Body of pancreas (tissue), 4 donors: Measurements from ENCODE around the gene PCSK6. TPM values are rescaled to one million over a fixed set of nuclear protein-coding genes. Genes with fewer than 3 reads are reported as not detected.

Experiments
- ATAC-seq: fragments of 150-250 bp; one replicate; pipeline ENCODE4 v1.9.1; 2016
- DNase-seq, 4 donors: peaks; one replicate each; pipeline ENCODE4 v3.0.0-alpha.2; 2019
- H3K27ac ChIP-seq, 4 donors: fragments of 200-600 bp; sonication (generic); 1 replicate in 3 of 4; 2 replicates in 1 of 4; pipeline versions ENCODE4 v1.5.1 to v1.6.1; 2016 to 2019; ENCODE audit warnings: mild to moderate bottlenecking in 1 of 4, mixed read lengths in 1 of 4, moderate library complexity in 1 of 4
- H3K27me3 ChIP-seq, 2 donors: fragments of 200-600 bp; sonication (generic); one replicate each; pipeline ENCODE4 v1.6.0; 2016; ENCODE audit warnings: mild to moderate bottlenecking in 1 of 2
- H3K36me3 ChIP-seq, 2 donors: fragments of 200-600 bp; sonication (generic); replicated peaks in 1 of 2; 2 replicates each; pipeline ENCODE4 v1.5.1; 2016; ENCODE audit warnings: low read depth in 2 of 2; ENCODE audit not compliant: insufficient read depth in 1 of 2
- H3K4me1 ChIP-seq: fragments of 200-600 bp; sonication (generic); one replicate; pipeline ENCODE4 v1.6.0; 2016
- H3K4me3 ChIP-seq, 2 donors: fragments of 200-600 bp; sonication (generic); 1 replicate in 1 of 2; 2 replicates in 1 of 2; pipeline ENCODE4 v1.5.1; 2016 to 2019
- H3K9me3 ChIP-seq, 3 donors: fragments of 200-600 bp; sonication (generic); 1 replicate in 2 of 3; 2 replicates in 1 of 3; pipeline ENCODE4 v1.5.1; 2016
- POLR2A ChIP-seq, 3 donors: fragments of 450-650 bp; IDR thresholded peaks; one replicate each; pipeline ENCODE4 v1.6.1; 2016; ENCODE audit warnings: antibody characterized with exemption in 3 of 3, mild to moderate bottlenecking in 2 of 3
- WGBS, 2 donors: methylation state at CpG; one replicate each; pipeline ENCODE4 v1.1.5; 2017; 5-methylcytosine and 5-hydroxymethylcytosine counted together
- intact Hi-C: fragments of 100-400 bp; cut with DNase I; formaldehyde crosslinking; loops from one replicate; pipeline ENCODE4 v1.15.1; 2023
- total RNA-seq, 2 donors: library from RNA; depleted of rRNA; stranded (reverse); fragments of >200 nt; gene quantifications; one replicate each; pipeline ENCODE4 v1.1.0, GENCODE V29; 2016
- TF ChIP-seq, protein P1 (sequence below), 7 experiments: fragments of 450-650 bp in 4 of 7; fragments of 200-600 bp in 3 of 7; sonication (generic) in 3 of 7; IDR thresholded peaks; one replicate each; pipeline ENCODE4 v1.5.1; 2016 to 2019; ENCODE audit warnings: antibody characterized with exemption in 7 of 7

Gene PCSK6
- total RNA-seq, 2 donors from 2014 or later, result 8.9 to 10.1 TPM

DNA sequence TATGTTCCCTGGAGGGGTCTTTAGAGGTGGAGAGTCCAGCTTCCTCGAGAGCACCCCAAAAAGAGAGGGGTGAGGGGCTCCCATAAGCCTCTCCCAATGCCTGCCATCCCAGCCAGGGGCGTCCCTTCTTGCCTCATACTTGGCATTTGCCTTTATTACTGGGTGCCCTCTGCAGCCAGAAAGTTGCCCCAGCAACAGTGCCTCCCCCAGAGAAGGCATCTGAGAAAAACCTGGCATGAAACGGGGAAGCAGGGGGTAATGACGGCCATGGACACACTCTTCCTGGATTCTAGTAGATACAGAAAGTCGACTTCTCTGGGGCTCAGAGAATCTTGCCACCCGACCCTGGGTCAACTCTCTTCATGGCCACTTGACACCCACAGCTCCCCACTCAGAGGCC is 90.1 kb downstream of the PCSK6 start:
- H3K4me1 ChIP-seq, result no peaks in the 10 kb centered on the region
- no peak overlapping the region for H3K27ac ChIP-seq
- no peaks in the 10 kb centered on the region for H3K9me3 ChIP-seq
- DNase-seq, result no peak
- TF ChIP-seq POLR2A (IDR thresholded peaks at IDR 0.05), result no peak
- TF ChIP-seq, protein P1, sequence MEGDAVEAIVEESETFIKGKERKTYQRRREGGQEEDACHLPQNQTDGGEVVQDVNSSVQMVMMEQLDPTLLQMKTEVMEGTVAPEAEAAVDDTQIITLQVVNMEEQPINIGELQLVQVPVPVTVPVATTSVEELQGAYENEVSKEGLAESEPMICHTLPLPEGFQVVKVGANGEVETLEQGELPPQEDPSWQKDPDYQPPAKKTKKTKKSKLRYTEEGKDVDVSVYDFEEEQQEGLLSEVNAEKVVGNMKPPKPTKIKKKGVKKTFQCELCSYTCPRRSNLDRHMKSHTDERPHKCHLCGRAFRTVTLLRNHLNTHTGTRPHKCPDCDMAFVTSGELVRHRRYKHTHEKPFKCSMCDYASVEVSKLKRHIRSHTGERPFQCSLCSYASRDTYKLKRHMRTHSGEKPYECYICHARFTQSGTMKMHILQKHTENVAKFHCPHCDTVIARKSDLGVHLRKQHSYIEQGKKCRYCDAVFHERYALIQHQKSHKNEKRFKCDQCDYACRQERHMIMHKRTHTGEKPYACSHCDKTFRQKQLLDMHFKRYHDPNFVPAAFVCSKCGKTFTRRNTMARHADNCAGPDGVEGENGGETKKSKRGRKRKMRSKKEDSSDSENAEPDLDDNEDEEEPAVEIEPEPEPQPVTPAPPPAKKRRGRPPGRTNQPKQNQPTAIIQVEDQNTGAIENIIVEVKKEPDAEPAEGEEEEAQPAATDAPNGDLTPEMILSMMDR (IDR thresholded peaks at IDR 0.05), result no peak
- WGBS, 2 donors, result 75 to 83% methylated on average over 6 of the region's 6 CpGs
- intact Hi-C loops, result no loop called here
- ATAC-seq, result no peak
- H3K36me3 ChIP-seq, result no peaks in the 10 kb centered on the region
- no peaks in the 10 kb centered on the region for H3K27me3 ChIP-seq
- no peak overlapping the region for H3K4me3 ChIP-seq

DNA sequence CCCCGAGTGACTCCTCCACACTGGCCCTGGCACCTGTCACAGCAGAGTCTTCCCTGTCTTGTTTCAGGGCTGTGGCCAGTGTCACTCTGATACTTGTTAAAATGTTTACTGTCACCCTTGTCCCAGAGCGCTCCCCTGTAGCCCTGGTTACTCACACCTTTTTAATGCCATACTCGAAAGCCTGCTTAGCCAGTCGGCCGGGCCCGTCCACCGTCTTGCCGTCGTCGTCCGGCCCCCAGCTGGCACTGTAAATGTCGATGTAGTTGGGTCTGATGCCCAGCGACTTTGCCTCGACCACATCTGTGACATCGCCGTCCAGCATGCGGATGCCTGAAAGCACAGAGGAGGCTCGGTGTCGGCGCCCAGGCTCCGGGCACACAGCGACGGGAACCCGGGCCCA is 91.3 kb downstream of the PCSK6 start:
- TF ChIP-seq, protein P1 (IDR thresholded peaks at IDR 0.05), result no peak
- TF ChIP-seq POLR2A (IDR thresholded peaks at IDR 0.05), result no peak
- no peak for DNase-seq
- Histone ChIP-seq H3K4me3 (no peak overlapping the region), H3K4me1 (no peaks in the 10 kb centered on the region), H3K27ac (no peak overlapping the region), H3K36me3 (no peaks in the 10 kb centered on the region), H3K9me3 (no peaks in the 10 kb centered on the region), H3K27me3 (no peaks in the 10 kb centered on the region)
- WGBS, 2 donors, result 88 to 93% methylated on average over 22 to 24 of the region's 24 CpGs
- no peak for ATAC-seq
- intact Hi-C loops, result no loop called here

DNA sequence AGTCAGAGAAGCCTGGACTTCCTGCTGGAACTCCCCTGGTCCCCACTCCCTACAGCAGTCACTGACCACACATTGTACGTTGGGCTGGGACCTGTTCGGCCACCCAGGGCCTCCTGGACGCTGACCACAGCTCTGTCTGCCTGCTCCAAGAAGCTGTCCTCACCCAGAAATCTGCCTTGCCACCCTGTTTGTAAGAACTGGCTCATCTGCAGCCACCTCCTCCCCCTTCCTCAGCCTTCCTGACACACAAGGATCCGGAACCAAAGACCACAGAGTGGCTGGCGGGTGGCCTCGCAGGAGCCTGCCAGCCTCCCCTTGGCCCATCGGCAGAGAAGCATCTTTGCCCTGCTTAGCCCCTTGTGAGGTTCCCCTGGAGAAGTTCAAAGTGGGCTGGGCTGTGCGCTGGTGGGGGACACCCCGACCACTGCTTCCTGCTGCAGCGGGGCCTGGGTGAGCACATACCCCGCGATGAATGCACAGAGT is 91.9 kb downstream of the PCSK6 start:
- Histone ChIP-seq H3K27me3 (no peaks in the 10 kb centered on the region), H3K36me3 (no peaks in the 10 kb centered on the region), H3K9me3 (no peaks in the 10 kb centered on the region), H3K4me1 (no peaks in the 10 kb centered on the region), H3K4me3 (no peak overlapping the region), H3K27ac (no peak overlapping the region)
- ATAC-seq (no peak), DNase-seq (no peak)
- TF ChIP-seq, protein P1 (IDR thresholded peaks at IDR 0.05), result no peak
- no peak for TF ChIP-seq POLR2A (IDR thresholded peaks at IDR 0.05)
- intact Hi-C loops, result no loop called here
- 66 to 95% methylated on average over 5 of the region's 12 CpGs for WGBS, 2 donors

GRCh38 chr15:101396484-101397261 is 92.8 kb downstream of the PCSK6 start:
- DNase-seq (peak in 1 of 4 donors; percentile 5), ATAC-seq (no peak)
- no peaks in the 10 kb centered on the region for H3K27me3 ChIP-seq
- TF ChIP-seq, protein P1 (IDR thresholded peaks at IDR 0.05), result no peak
- no peak for TF ChIP-seq POLR2A (IDR thresholded peaks at IDR 0.05)
- H3K9me3 ChIP-seq, result no peaks in the 10 kb centered on the region
- H3K27ac ChIP-seq, result no peak overlapping the region
- intact Hi-C loops, result no loop called here
- H3K4me1 ChIP-seq, result no peaks in the 10 kb centered on the region
- H3K36me3 ChIP-seq, result no peaks in the 10 kb centered on the region
- H3K4me3 ChIP-seq, result no peak overlapping the region
- 83 to 84% methylated on average over 18 to 19 of the region's 19 CpGs for WGBS, 2 donors

DNA sequence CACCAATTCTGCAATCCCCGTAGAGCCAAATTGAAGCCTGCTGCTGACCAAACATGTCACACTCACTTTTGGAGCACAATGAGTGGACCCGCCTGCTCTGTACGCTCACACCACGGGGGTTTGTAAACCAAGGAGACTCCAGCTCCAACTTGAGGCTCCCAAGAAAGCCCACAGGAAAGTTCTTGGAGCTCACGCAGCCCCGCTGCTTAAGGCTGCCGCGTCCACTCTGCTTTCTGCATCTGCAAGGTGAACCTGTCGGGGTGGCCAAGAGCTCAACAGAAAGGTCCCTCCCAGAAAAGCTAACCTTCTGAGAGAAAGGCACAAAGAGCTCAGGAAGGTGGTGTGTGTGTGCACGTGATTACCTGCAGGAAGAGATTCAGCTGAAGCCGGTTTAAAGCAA is 94.9 kb downstream of the PCSK6 start:
- Histone ChIP-seq H3K27me3 (no peaks in the 10 kb centered on the region), H3K4me1 (no peaks in the 10 kb centered on the region), H3K27ac (no peak overlapping the region), H3K36me3 (no peaks in the 10 kb centered on the region), H3K4me3 (no peak overlapping the region), H3K9me3 (no peaks in the 10 kb centered on the region)
- no peak for TF ChIP-seq POLR2A (IDR thresholded peaks at IDR 0.05)
- TF ChIP-seq, protein P1 (IDR thresholded peaks at IDR 0.05), result no peak
- intact Hi-C loops, result no loop called here
- ATAC-seq (no peak), DNase-seq (no peak)
- WGBS, 2 donors, result 83 to 86% methylated on average over 11 of the region's 11 CpGs
